ENCODE results near the gene EMILIN1. TPM values are rescaled to one million over a fixed set of nuclear protein-coding genes. Genes with fewer than 3 reads are reported as not detected.

Gene EMILIN1
- total RNA-seq, 1 experiment from 2014 or later = 1.2 TPM

DNA sequence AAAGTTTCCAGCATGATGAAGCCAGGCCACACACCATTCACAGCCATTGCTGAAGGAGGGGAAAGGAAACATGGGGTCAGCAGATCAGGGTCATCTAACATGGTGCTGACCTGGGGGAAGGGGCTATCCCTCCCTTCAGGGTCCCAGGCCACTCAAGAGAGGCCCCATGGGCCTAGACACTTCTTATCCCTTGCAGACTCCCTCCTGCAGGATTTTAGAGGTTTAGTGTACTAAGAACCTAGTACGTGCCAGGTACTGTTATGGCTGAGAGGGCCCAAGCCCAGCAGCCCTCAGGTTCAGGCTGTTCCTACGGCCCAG, 17.0 kb downstream of the EMILIN1 start:
- Histone ChIP-seq H3K79me2 (ENCODE audit: insufficient read depth, low read length) (no peaks in the 10 kb centered on the region), H3K23ac (ENCODE audit: insufficient read length, low read depth, low read length) (no peak overlapping the region), H3K4me2 (ENCODE audit: insufficient read depth, insufficient read length, low read length) (peak overlapping the region; percentile 22), H3K9ac (ENCODE audit: extremely low read depth, insufficient read length, low read length) (no peak overlapping the region), H3K27ac (ENCODE audit: insufficient read length, low read depth, low read length) (no peak overlapping the region), H3K18ac (ENCODE audit: insufficient read length, low read depth, low read length) (no peak overlapping the region), H2AK5ac (ENCODE audit: insufficient read length, low read length) (no peak overlapping the region), H3K27me3 (ENCODE audit: insufficient read depth, low read length) (no peaks in the 10 kb centered on the region), H2BK120ac (ENCODE audit: low read depth, low read length, poor library complexity, severe bottlenecking) (no peak overlapping the region), H4K91ac (ENCODE audit: insufficient read length, low read depth, low read length) (no peak overlapping the region), H3K56ac (ENCODE audit: insufficient read length, low read depth, low read length) (no peak overlapping the region), H3T11ph (ENCODE audit: low read length) (no peak overlapping the region), H3K23me2 (ENCODE audit: insufficient read length, low read depth, low read length, poor library complexity, severe bottlenecking) (no peaks in the 10 kb centered on the region), H2BK20ac (ENCODE audit: low read depth, low read length, poor library complexity, severe bottlenecking) (no peak overlapping the region), H3K14ac (ENCODE audit: insufficient read depth, low read length) (no peak overlapping the region), H2AFZ (ENCODE audit: low read length) (no peak overlapping the region), H4K20me1 (ENCODE audit: control insufficient read depth, insufficient read depth, insufficient read length) (peaks cover 3% of the 10 kb centered on the region), H3K4ac (ENCODE audit: low read depth, low read length) (no peak overlapping the region), H3K4me1 (ENCODE audit: insufficient read depth, low read length) (no peaks in the 10 kb centered on the region), H2BK5ac (ENCODE audit: insufficient read length, low read length) (no peak overlapping the region), H3K79me1 (ENCODE audit: insufficient read depth, low read depth, low read length, poor library complexity, severe bottlenecking) (no peaks in the 10 kb centered on the region), H3K9me3 (ENCODE audit: control insufficient read depth, low read depth, low read length) (no peaks in the 10 kb centered on the region), H4K8ac (replicated peaks; ENCODE audit: insufficient read length, low read depth, low read length) (no peak overlapping the region), H2BK12ac (ENCODE audit: insufficient read length, low read depth, low read length) (no peak overlapping the region), H4K5ac (ENCODE audit: insufficient read length, low read depth, low read length) (no peak overlapping the region), H2BK15ac (ENCODE audit: low read depth, low read length) (no peak overlapping the region)
- no peaks in the 10 kb centered on the region; a peak in 1 of 5 replicates for H3K9me3 Mint-ChIP-seq
- no peak for DNase-seq
- peaks cover 0 to 1% (median 0%) of the 10 kb centered on the region in 3 experiments; a peak in 3 of 7 replicates for H3K36me3 Mint-ChIP-seq (ENCODE audit: insufficient read depth in 1 of 3, low read depth in 3 of 3)
- no peaks in the 10 kb centered on the region for H3K27me3 Mint-ChIP-seq (ENCODE audit: low read depth)
- WGBS (ENCODE audit: extremely low coverage, insufficient read length, low lambda C conversion rate) = no CpG with 5 or more reads among the region's 2 CpGs
- no peak overlapping the region for H3K27ac Mint-ChIP-seq
- H3K4me1 Mint-ChIP-seq = peaks cover 8 to 10% of the 10 kb centered on the region in 2 experiments
- H3K4me3 Mint-ChIP-seq = no peak overlapping the region
- TF ChIP-seq, protein P1, sequence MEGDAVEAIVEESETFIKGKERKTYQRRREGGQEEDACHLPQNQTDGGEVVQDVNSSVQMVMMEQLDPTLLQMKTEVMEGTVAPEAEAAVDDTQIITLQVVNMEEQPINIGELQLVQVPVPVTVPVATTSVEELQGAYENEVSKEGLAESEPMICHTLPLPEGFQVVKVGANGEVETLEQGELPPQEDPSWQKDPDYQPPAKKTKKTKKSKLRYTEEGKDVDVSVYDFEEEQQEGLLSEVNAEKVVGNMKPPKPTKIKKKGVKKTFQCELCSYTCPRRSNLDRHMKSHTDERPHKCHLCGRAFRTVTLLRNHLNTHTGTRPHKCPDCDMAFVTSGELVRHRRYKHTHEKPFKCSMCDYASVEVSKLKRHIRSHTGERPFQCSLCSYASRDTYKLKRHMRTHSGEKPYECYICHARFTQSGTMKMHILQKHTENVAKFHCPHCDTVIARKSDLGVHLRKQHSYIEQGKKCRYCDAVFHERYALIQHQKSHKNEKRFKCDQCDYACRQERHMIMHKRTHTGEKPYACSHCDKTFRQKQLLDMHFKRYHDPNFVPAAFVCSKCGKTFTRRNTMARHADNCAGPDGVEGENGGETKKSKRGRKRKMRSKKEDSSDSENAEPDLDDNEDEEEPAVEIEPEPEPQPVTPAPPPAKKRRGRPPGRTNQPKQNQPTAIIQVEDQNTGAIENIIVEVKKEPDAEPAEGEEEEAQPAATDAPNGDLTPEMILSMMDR (conservative IDR thresholded peaks at IDR 0.05) = no peak

Data from H9 (cell line).